SK-N-MC (cell line): ENCODE results near the gene TGFA.

ENCODE experiments used
- EZH2 ChIP-seq: fragments of 200-600 bp; sonication (generic); IDR thresholded peaks from one replicate; pipeline ENCODE4 v1.6.1; 2017; ENCODE audit warnings: antibody characterized with exemption
- POLR2AphosphoS5 ChIP-seq: IDR thresholded peaks from 2 replicates; pipeline ENCODE4 v1.6.1; 2012; ENCODE audit warnings: mild to moderate bottlenecking, low read depth, low read length, borderline replicate concordance

GRCh38 chr2:70518557-70518956 is 35.1 kb downstream of the TGFA start:
- no peak for TF ChIP-seq EZH2
- no peak for TF ChIP-seq POLR2AphosphoS5
